PFSK-1 (cell line): ENCODE data around the gene CCSER2.

ENCODE experiments used
- POLR2AphosphoS5 ChIP-seq: IDR thresholded peaks from 2 replicates; pipeline ENCODE4 v1.6.1; 2012; ENCODE audit warnings: low read depth, mild to moderate bottlenecking, control low read depth, low read length, moderate library complexity
- TF ChIP-seq, protein P1 (sequence below), 2 experiments: IDR thresholded peaks; 2 replicates each; pipeline versions ENCODE4 v1.6.1 to v1.8.0; 2011 to 2012; ENCODE audit warnings: low read depth in 2 of 2, low read length in 2 of 2, control low read depth in 1 of 2, inconsistent platforms in 1 of 2, mild to moderate bottlenecking in 1 of 2, moderate library complexity in 1 of 2; ENCODE audit not compliant: insufficient read depth in 1 of 2

GRCh38 chr10:84523526-84523925 is 195.1 kb downstream of the CCSER2 start:
- TF ChIP-seq POLR2AphosphoS5, result no peak
- TF ChIP-seq, protein P1, sequence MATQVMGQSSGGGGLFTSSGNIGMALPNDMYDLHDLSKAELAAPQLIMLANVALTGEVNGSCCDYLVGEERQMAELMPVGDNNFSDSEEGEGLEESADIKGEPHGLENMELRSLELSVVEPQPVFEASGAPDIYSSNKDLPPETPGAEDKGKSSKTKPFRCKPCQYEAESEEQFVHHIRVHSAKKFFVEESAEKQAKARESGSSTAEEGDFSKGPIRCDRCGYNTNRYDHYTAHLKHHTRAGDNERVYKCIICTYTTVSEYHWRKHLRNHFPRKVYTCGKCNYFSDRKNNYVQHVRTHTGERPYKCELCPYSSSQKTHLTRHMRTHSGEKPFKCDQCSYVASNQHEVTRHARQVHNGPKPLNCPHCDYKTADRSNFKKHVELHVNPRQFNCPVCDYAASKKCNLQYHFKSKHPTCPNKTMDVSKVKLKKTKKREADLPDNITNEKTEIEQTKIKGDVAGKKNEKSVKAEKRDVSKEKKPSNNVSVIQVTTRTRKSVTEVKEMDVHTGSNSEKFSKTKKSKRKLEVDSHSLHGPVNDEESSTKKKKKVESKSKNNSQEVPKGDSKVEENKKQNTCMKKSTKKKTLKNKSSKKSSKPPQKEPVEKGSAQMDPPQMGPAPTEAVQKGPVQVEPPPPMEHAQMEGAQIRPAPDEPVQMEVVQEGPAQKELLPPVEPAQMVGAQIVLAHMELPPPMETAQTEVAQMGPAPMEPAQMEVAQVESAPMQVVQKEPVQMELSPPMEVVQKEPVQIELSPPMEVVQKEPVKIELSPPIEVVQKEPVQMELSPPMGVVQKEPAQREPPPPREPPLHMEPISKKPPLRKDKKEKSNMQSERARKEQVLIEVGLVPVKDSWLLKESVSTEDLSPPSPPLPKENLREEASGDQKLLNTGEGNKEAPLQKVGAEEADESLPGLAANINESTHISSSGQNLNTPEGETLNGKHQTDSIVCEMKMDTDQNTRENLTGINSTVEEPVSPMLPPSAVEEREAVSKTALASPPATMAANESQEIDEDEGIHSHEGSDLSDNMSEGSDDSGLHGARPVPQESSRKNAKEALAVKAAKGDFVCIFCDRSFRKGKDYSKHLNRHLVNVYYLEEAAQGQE (IDR thresholded peaks at IDR 0.05; ENCODE audit: insufficient read depth in 1 of 2, low read depth in 2 of 2, low read length in 2 of 2), result no peak
